ENCODE measurements around the gene B3GALT6.
"Not testable (repeated sequence)": the region's sequence is repeated elsewhere in the genome, so short reads cannot be mapped to it uniquely, and the experiment has no call there.

The B3GALT6 gene

DNA sequence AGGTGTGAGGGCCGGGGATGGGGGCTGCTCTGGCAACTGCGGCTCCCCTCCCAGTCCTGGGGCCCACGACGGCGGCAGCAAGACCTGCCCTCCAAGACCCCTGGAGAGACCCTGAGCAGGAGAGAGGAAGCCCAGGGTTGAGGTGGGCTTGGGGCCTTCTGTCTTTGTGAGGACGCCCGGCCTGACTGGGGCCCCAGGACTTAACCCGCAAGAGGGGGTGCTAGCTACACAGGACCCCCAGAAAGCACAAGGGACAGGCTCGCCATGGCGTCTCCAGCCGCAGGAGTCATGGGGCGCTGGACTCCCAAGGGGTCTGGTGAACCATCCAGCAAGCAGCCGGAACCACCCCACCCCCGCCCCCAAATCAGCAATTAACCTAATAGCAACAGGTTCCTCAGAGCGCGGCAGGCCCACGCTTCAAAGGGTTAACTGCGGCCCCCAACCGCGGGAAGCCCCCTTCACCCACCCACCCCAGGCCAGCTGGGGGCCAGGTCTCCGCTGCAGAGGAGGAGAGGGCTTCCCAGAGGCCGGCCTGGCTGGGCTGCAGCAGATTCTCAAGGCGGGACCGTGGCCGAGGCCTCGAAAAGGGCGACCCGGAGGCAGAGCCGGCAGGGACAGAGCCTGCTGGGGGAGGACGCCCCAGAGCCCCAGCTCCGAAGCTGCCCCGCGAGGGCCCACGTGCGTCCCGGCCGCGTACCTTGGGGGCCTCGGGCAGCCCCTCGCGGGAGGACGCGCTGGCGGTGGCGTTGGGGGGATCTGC lies 14.0 kb downstream of the B3GALT6 start:
- DNase-seq, result no peak

GRCh38 chr1:1246577-1247340 lies 14.7 kb downstream of the B3GALT6 start, which contains the start of gene C1QTNF12:
TSS of gene C1QTNF12 (minus strand) at chr1:1246722. CDS start at chr1:1246690, 32 bp downstream.
- no peak for DNase-seq

GRCh38 chr1:1247341-1247913 lies 15.4 kb downstream of the B3GALT6 start:
- no peak for DNase-seq

- not testable (repeated sequence) for DNase-seq
These were observed 16.2 kb downstream of the B3GALT6 start for GRCh38 chr1:1248009-1248913.

- DNase-seq, result no peak
These were observed 18.8 kb downstream of the B3GALT6 start for GRCh38 chr1:1250786-1251284.

DNA sequence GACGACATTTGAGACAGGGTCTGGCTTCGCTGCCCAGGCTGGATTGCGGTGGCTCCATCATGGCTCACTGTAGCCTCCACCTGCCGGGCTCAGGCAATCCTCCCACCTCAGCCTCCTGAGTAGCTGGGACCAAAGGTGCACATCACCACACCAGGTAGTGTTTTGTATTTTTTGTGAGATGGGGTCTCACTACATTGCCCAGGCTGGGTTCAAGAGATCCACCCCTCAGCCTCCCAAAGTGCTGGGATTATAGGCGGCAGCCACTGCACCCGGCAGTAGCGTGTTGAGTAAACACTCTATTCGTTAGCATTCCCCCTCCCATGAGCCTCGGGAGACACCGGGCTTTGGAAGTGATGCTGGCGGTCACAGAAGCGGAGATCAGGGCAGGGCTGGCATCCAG lies 21.3 kb downstream of the B3GALT6 start:
- DNase-seq, result no peak

- no peak for DNase-seq
These were observed 22.1 kb downstream of the B3GALT6 start for GRCh38 chr1:1253972-1254666.

DNA sequence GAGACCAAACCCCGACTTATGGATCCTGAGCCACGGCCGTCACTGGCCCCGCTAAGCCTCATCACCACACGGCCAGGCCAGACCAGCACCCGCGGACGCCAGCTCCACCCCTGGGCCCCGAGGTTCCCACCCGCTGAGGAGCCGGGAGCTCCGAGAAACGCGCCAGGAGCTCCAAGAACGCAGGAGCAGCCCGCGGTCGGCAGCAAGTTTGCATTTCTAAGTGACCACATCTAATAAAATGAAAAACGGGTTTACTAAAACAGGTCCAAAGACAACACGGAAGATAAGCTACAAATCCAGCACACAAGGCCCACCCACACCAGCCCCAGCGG lies 22.6 kb downstream of the B3GALT6 start:
- no peak for DNase-seq

DNA sequence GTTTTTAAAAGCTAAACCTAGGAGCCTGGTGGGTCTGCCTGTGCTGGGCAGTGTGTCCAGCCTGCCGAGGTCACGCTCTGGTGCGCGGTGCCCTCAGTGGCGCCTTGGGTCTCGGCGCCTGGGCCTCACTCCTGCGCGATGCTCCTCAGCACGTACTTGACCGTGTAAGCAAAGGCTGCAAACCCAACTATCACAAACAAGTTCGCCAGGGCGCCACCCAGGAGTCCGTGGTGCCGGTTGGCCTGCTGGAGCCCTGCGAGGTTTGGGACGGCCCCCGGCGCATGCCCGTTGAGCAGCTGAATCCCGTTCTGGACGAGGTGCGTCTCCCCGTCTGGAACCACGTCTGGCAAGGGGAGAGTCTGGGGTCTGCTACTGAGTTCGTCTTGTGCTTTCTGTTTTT lies 23.0 kb downstream of the B3GALT6 start:
- DNase-seq, result no peak

- DNase-seq, result no peak
These were observed 23.6 kb downstream of the B3GALT6 start for GRCh38 chr1:1255611-1256010.

DNA sequence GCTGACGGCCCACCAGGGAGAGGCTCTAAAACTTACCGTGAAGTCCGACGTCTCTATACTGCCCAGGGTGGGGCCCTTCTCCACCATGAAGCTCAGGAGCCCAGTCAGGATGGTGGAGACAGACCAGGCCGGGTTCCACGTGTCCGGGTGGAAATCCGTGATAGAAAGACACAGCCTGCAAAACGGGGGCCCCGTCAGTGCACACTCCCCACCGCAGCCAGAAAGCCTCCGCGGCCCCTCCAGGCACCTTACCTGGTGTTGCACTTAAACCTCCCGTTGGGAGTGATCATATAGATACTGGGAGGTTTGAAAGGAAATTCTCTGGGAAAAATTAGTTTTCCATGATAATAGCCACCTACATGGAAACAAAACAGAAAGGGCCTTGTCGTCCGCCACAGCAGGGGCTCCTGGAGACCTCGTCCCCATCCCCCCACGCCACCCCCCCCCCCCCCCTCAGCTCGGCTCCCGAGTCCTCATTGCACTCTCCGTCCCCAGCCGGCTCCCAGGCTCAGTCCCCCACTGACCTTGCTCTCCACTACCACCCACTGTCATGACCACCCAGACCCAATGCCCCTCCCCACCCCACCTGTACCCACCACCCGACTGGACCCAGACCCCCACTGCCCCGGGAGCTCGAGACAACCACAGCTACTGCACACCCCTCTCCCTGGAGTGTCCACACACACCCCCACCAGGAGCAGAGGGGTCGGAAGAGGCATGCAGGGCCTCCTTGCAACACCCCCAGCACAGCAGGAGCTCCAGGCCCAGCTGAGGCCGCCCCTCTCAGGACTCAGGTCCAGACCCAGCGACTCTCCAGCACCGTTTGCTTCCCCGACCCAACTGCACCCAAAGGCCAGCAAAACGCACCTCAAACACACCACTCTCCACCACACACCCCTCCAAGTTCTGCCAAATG lies 25.2 kb downstream of the B3GALT6 start:
- no peak for DNase-seq

DNA sequence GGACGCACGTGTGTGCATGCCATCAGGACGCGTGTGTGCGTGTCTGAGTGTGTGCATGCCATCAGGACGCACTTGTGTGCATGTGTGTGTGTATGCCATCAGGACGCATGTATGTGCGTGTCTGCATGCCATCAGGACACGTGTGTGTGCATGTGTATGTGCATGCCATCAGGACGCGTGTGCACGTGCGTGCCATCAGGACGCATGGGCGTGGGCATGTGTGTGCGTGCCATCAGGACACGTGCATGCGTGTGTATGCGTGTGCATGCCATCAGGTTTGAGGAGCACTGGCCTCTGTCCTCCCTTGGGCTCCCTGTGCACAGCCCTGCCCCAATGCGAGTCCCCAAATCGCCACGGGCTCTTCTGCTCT lies 27.1 kb downstream of the B3GALT6 start:
- DNase-seq, result no peak

DNA sequence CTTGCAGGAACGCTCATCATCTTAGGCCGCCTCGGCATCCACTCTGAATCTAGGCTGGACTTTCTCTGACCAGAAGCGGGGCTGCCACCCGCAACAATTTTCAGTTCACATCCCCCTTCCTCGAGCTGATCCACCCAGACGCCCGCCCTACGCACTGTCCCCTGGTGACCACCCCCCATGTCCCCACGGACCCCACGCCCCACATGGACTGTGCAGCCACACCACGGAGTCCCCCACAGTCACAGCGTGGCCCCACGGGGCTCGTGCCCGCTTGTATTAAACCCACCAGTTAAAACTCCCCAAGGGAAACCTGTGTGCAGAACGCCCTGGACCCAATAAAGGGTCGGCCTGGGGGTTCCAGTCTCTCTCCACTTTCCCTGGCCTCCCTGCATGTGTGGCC lies 27.5 kb downstream of the B3GALT6 start:
- no peak for DNase-seq

DNA sequence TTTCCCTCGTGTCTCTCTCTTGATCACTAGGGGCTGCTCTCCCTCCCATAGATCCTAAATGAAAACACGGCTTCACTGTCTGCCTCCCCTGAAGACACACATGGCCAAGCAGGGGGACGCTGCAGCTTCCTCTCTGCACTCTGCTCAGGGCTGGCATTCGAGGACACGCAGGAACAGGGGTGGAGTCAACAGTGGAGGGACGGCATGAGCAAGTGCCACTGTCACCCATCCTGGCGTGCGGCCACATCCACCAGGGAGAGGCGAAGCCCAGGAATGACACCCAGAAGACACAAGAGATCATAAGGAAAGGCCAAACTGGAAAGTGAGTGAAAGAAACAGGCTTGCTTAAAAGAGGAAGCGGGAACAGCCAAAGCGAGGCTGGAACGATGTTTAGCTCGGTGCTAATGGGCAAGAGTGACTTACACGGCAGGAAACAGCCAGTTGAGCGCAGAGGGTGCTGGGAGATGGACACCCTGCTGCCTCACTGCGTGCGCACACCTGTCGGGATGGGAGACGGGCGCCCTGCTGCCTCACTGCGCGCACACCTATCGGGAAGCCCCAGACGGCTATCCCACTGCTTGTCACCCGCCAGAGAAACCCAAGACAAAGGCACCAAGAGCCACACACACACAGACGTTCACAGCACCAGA lies 28.0 kb downstream of the B3GALT6 start:
- no peak for DNase-seq

- DNase-seq, result no peak
These were observed 29.0 kb downstream of the B3GALT6 start for GRCh38 chr1:1260843-1261560.

- no peak for DNase-seq
These were observed 30.0 kb downstream of the B3GALT6 start for GRCh38 chr1:1262071-1262470.

DNA sequence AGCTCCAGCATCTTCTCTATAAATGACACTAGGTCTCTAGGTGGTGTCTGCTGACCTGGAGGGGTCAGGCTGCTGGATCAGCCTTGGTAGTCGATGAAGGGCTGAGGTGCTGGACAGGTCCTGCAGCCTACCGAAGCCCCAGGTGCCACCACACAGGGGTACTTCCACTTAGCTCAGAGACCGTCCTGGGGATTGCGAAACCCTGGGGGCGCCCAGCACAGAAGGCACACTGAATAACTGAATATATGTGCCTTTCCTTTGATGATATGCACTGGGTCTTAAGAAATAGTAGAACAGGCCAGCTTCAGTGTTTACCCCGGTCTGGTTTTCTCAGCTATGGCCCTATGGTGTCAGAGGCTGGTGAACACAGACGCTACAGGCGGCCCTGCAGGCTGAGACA lies 30.7 kb downstream of the B3GALT6 start:
- DNase-seq, result no peak

GRCh38 chr1:1264026-1264425 lies 32.0 kb downstream of the B3GALT6 start:
- DNase-seq, result no peak

DNA sequence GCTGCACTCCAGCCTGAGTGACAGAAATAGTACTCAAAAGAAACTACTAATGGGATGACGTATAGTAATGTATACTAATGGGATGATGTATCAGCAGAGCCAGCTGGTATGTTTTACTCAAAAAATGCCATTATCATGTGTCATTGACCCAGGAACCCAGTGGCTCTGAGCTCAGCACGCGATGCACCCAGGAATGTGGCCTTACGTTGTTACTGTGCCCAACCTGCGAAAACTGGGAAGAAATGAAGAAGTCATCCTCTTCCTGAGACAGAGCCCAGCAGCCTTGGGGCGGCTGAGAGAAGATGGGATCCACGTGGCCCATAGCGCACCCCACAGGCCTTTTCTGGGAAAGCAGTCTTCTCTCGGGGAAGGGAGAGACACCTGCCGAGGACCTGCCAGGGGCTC lies 32.8 kb downstream of the B3GALT6 start:
- DNase-seq, result no peak
